ENCODE data around the gene UBXN7.

DNA sequence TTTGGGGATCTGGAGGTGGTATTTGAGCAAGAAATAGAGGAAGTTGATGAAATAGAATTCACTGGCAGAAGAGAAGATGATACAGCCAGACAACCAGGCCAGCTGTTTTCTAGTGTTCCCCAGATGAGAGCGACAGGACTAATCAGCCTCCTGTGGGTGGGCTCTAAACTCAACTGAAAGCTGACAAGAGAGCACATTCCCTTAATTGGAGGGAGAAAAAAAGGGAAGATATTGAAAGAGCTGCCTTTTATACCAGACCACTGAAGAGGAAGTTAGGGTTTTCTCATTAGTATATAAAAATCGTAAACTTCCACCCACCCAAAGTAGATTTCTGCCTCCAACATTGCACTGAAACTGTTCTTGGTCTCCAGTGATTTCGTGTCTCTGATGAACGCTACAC lies 87.6 kb downstream of the UBXN7 start:
- no peak for TF ChIP-seq POLR2AphosphoS5 (IDR thresholded peaks at IDR 0.05)
- no peak for TF ChIP-seq EP300 (IDR thresholded peaks at IDR 0.05)
- TF ChIP-seq, protein P1, sequence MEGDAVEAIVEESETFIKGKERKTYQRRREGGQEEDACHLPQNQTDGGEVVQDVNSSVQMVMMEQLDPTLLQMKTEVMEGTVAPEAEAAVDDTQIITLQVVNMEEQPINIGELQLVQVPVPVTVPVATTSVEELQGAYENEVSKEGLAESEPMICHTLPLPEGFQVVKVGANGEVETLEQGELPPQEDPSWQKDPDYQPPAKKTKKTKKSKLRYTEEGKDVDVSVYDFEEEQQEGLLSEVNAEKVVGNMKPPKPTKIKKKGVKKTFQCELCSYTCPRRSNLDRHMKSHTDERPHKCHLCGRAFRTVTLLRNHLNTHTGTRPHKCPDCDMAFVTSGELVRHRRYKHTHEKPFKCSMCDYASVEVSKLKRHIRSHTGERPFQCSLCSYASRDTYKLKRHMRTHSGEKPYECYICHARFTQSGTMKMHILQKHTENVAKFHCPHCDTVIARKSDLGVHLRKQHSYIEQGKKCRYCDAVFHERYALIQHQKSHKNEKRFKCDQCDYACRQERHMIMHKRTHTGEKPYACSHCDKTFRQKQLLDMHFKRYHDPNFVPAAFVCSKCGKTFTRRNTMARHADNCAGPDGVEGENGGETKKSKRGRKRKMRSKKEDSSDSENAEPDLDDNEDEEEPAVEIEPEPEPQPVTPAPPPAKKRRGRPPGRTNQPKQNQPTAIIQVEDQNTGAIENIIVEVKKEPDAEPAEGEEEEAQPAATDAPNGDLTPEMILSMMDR (IDR thresholded peaks at IDR 0.05): no peak

Data from gastroesophageal sphincter (tissue), 3 donors.